Measurements from ENCODE around the gene NR1H3. TPM values are rescaled to one million over a fixed set of nuclear protein-coding genes. Genes with fewer than 3 reads are reported as not detected.
A peak's percentile ranks its signal among the peaks of the same experiment; 100 is the strongest.

NR1H3 gene
- total RNA-seq, 4 donors from 2014 or later: 14.5 to 21.0 (median 16.1) TPM

- H3K4me1 ChIP-seq: peaks cover 0 to 51% (median 19%) of the 10 kb centered on the region in 3 donors
- H3K4me3 ChIP-seq: peak overlapping the region; percentile 90 to 96
- ATAC-seq: peak; percentile 94
- peak overlapping the region; percentile 85 to 99 (median 96) for H3K27ac ChIP-seq
- H3K27me3 ChIP-seq: no peaks in the 10 kb centered on the region
- 0 to 2% methylated on average over 7 to 12 of the region's 52 CpGs for WGBS, 2 donors (ENCODE audit: low coverage in 1 of 2)
- no peaks in the 10 kb centered on the region for H3K9me3 ChIP-seq
- peaks cover 0 to under 1% of the 10 kb centered on the region in 2 donors for H3K36me3 ChIP-seq
- TF ChIP-seq EP300 (IDR thresholded peaks at IDR 0.05): no peak
- TF ChIP-seq CTCF (IDR thresholded peaks at IDR 0.05): peak in 3 of 4 experiments; percentile 23 to 39 (median 33)
- no peak for TF ChIP-seq POLR2AphosphoS5 (IDR thresholded peaks at IDR 0.05)
- no peak for TF ChIP-seq POLR2A (IDR thresholded peaks at IDR 0.05)
These were observed 11.4 kb downstream of the NR1H3 start for GRCh38 chr11:47269002-47269828.

GRCh38 chr11:47269829-47270305, 12.1 kb downstream of the NR1H3 start, which contains the start of gene MADD:
Gene MADD (plus strand): TSS chr11:47270133.
- WGBS, 2 donors (ENCODE audit: low coverage in 1 of 2): no CpG with 5 or more reads among the region's 57 CpGs
- TF ChIP-seq CTCF (IDR thresholded peaks at IDR 0.05) (no peak), POLR2AphosphoS5 (IDR thresholded peaks at IDR 0.05) (peak; percentile 61), POLR2A (IDR thresholded peaks at IDR 0.05) (peak; percentile 62 to 75)
- peak; percentile 94 for ATAC-seq
- Histone ChIP-seq H3K27me3 (no peaks in the 10 kb centered on the region), H3K9me3 (no peaks in the 10 kb centered on the region), H3K4me3 (peak within 1 kb of the TSS; percentile 90 to 96), H3K36me3 (peaks cover 0 to 7% of the 10 kb centered on the region in 2 donors), H3K4me1 (peaks cover 0 to 51% (median 19%) of the 10 kb centered on the region in 3 donors), H3K27ac (peak within 1 kb of the TSS; percentile 85 to 99 (median 96))

DNA sequence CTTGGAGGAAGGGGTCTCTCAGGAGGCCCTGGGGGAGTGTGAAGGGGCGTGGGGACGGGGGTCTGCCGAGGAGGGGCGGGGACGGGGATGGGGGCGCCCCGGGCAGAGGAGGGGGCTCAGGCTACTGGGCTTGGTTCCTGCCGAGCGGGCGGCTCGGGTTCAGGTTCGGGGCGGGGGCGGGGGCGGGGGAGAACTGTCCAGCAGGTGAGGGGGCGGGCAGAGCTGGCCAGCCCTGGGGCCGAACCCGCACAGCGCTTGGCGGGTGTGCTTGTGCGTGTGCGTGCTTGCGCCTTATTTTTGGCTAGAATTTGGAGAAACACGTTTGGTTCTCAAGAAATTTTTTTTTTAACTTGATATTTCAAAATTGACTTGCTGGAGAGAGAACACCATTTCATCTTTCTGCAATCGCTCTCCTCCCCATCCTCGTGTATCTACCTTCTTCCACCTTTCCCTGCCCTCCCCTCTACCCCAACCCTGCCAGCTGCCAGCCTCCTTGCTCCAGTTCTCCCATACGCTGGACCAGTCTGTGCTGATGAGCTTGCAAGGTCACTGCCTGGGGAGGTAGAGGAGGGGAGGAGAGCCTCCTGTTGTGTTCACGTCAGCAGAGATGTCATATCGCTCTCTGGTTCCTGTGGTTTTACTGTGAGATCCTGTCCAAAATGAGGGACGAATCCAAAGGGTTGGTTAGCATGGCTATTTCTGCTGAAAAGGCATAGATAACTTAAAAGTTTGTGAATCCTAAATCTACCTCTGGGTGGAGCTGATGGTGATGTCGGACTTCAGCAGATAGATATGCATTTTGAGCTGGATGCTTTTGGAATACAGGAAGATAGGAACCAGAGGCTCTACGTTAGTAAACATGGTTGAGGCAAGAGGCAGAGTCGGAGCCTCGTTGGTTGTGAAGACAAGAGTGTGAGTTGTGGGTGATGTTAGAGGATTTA, 12.8 kb downstream of the NR1H3 start:
- ATAC-seq: no peak
- 1 to 6% methylated on average over 12 to 24 of the region's 34 CpGs for WGBS, 2 donors (ENCODE audit: low coverage in 1 of 2)
- H3K27me3 ChIP-seq: no peaks in the 10 kb centered on the region
- H3K27ac ChIP-seq: peak overlapping the region; percentile 85 to 99 (median 96)
- TF ChIP-seq CTCF (IDR thresholded peaks at IDR 0.05) (no peak), EP300 (IDR thresholded peaks at IDR 0.05) (no peak), POLR2A (IDR thresholded peaks at IDR 0.05) (no peak), POLR2AphosphoS5 (IDR thresholded peaks at IDR 0.05) (no peak)
- peak overlapping the region; percentile 90 to 96 for H3K4me3 ChIP-seq
- peaks cover 0 to 14% of the 10 kb centered on the region in 2 donors for H3K36me3 ChIP-seq
- peaks cover 0 to 51% (median 19%) of the 10 kb centered on the region in 3 donors for H3K4me1 ChIP-seq
- no peaks in the 10 kb centered on the region for H3K9me3 ChIP-seq

DNA sequence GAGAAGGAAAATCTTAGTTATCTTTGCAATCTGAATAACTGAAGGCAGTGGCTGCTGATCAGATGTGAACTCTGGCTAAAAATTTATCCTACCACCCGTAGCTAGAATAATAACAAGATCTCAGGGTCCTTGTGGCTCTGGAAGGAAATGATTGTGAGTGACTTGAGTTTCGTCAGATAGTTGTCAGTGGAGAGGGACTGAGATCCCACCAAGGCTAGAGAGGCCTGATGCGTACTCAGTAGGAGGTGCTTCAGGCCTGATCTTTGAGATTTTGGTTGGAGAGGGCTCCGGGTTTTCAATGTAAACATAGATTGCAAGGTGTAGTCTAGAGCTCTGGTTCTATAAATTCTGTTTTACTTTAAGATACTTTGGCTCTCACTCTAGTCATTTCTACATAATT, 13.5 kb downstream of the NR1H3 start:
- Histone ChIP-seq H3K27ac (peak overlapping the region in 3 of 4 donors; percentile 94 to 99 (median 98)), H3K36me3 (peaks cover 2 to 22% of the 10 kb centered on the region in 2 donors), H3K4me3 (peak overlapping the region in 1 of 2 donors; percentile 96), H3K9me3 (no peaks in the 10 kb centered on the region), H3K27me3 (no peaks in the 10 kb centered on the region), H3K4me1 (peaks cover 0 to 51% (median 19%) of the 10 kb centered on the region in 3 donors)
- TF ChIP-seq POLR2A (IDR thresholded peaks at IDR 0.05) (no peak), POLR2AphosphoS5 (IDR thresholded peaks at IDR 0.05) (no peak), CTCF (IDR thresholded peaks at IDR 0.05) (no peak), EP300 (IDR thresholded peaks at IDR 0.05) (no peak)
- WGBS, 2 donors (ENCODE audit: low coverage in 1 of 2): 29 to 52% methylated on average over 4 of the region's 4 CpGs
- no peak for ATAC-seq
